HG02623 (cell line): ENCODE results near the gene PDGFD.
"Not testable (repeated sequence)": the region's sequence is repeated elsewhere in the genome, so short reads cannot be mapped to it uniquely, and the experiment has no call there.

Experiments
- ATAC-seq: cut with Tn5 transposase; IDR thresholded peaks from one replicate; pipeline ENCODE4 v1.9.1; 2021; ENCODE audit warnings: moderate library complexity; ENCODE audit not compliant: unreplicated experiment

The PDGFD gene

GRCh38 chr11:104057908-104058307 is 106.0 kb downstream of the PDGFD start:
- no peak for ATAC-seq

DNA sequence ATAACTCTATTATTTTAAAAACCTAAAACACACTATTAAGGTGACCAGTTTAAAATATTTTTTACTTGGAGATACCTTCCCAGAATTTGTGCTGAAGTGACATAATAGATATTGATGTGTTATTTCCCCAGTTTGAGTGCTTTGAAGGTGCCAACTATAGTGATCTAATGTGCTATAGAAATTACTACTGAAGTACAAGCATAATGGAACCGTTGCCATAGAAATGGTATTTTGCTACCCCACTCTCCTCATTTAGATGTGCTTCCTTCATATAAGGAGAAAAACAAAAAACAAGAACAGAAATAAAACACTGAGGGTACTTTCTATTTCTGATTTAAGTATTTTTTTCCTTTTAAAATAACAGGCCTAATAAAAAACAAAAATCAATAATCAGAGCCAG is 108.4 kb downstream of the PDGFD start:
- no peak for ATAC-seq

GRCh38 chr11:104054911-104055529 is 108.9 kb downstream of the PDGFD start:
- ATAC-seq = no peak

DNA sequence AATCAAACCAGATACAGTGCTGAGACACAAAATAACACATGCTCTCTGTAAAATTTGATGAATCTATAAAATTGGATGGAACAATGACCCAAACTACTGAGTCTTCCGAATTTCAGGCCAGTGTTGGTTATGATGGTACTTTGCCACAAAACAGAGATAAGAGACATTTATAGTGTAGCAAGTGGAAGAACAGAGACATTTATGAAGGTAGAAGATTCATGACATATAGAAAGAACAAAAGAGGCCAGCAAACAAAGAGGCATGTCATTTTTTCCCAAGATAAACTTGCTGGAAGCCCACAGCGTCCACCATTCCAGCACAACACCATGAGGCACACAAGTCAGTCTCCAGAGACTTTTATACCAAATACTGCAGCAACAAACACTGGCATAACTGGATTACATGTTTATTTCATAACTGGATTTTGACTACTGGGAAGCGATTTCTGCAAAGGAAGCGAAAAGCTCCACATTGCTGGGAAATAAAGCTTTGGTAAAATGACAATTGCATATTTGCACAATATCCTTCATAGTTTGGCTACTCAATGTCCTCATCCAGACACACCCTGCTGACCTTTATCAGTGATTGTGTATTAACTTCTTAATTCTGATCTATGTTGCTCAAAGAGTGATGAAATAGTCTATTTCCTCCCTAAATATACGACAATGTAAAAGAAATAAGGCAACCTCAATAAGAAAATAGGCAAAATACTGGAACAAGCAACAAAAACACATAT is 110.0 kb downstream of the PDGFD start:
- no peak for ATAC-seq

GRCh38 chr11:104051778-104052177 is 112.2 kb downstream of the PDGFD start:
- no peak for ATAC-seq

DNA sequence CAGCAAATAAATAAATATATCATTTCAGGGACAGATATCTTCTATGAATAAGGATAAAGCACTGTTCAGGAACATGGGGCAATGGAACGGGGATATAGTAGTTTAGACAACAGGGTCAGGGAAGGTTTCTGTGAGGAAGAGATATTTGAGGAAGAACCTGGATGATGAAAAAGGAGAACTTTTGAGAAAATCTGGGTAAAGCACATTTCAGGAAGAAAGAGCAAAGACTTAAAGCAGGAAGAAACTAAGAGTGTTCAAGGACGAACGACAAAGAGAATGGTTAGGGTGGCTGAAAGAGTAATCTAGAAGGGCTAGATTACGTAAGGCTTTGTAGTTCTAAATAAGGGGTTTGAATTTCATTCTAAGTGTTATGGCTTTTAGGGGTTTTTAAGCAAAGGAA is 114.8 kb downstream of the PDGFD start:
- ATAC-seq = no peak

- not testable (repeated sequence) for ATAC-seq
These were observed 117.1 kb downstream of the PDGFD start for GRCh38 chr11:104046858-104047257.

DNA sequence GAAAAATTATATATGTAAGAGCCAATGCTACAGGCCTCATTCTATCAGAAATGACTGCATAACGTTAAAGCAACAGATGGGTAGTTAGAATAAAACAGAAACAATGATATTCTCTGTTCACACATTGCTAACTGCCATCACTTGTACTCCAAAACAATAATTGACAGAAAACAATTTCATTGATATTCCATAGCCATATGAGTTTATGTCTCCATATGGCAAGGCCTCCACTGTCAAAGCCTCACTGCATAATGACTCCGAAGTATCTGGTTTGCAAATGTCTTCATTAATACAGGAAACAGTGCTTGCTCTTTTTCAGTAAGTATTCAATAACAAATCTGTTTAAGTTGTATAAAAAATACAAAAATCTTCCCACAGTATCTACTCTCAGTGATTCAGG is 117.6 kb downstream of the PDGFD start:
- no peak for ATAC-seq

- no peak for ATAC-seq
These were observed 120.2 kb downstream of the PDGFD start for GRCh38 chr11:104043678-104044239.

DNA sequence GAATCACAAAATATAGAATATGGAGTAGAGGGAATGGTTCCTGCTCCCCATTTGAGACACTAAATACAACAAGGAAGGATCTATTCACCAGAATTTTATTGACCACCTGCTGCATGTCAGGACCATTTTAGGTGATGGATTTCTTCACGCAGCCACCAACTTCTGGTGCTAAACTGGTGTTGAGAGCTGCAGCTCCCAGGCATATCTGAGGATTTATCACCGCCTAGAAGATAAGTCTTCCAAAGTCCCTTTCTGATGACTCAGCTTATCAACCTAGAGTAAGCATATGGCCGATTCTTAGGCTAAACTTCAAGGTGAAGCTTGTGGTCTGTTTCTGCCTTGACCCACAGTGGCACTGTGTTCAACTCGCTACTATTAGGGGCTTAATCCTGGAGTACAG is 120.8 kb downstream of the PDGFD start:
- ATAC-seq = no peak

GRCh38 chr11:104041792-104042191 is 122.2 kb downstream of the PDGFD start:
- no peak for ATAC-seq

- no peak for ATAC-seq
These were observed 127.0 kb downstream of the PDGFD start for GRCh38 chr11:104036995-104037394.

- ATAC-seq = no peak
These were observed 127.4 kb downstream of the PDGFD start, which contains the start of gene DDI1 for GRCh38 chr11:104036588-104036987. DDI1 (plus strand) TSS chr11:104036640; CDS start chr11:104036823, 183 bp downstream.

DNA sequence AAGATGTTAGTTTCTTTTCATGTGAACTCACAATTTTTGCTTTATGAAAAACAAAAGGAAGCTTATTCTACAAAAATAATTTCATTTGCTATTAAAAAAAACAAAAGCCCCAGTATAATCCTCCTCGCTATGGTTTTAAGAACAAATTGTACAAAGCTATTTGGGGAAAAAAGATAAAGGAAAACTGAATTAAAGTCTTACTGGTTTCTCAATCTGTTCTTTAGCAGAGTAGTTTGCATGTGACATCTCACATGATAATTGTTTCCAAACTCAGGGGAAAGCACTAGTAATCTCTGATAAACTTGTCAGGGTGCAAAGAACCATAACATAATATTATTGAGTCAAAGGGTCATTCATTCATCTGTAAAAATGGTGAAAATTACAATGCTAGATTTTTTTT is 130.4 kb downstream of the PDGFD start:
- no peak for ATAC-seq

DNA sequence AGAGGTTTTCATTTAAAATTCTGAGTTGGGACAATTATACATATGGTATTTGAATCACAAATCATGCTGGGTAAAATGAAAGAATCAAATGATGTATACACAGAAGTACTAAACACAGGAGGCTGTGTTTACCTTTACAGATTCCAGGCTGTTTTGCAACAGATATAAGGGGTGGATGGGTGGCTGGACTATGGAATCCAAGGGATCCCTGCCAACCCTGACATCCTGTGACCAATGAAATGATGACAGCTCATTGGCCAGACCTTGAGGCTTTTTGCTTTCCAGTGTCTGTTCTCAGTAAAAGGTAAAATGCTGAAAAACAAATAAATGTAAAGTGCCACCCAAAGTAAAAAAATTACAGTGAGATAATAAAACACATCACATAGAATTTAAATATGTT is 130.8 kb downstream of the PDGFD start:
- no peak for ATAC-seq

DNA sequence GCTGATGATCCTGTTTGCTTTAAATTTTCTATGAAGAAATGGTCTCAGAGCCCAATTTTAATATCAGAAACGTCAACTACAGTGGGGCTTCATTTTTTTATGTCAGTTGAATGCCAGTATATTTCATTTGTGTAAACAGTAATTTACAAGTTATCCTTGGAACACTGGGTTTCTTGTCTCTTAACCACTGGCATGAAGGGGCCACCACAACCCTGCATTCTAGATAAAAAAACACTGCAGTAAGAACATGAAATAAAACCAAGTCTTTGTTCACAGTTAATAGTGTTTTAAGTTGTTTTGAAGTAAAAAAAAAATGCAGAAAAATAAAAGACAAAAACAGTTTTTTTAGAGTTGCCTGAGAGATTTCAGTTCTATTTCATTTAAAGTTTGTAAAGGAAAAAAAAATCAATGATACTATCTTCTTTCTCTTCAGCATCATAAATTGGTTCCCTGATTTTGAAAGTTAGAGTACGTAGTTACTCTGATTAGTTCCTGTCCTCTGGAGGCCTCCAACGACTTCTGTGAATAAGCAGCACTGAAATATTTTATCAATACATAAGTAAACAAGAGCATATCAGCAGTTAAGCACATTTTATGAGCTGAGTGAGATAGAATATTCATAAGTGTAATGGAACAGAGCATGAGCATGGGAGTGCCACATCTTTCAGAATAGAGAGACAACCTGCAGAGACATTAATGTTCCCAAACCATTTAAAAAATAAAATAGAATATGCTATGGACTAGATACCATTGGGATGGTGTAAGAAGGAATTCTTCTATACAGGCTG is 135.3 kb downstream of the PDGFD start:
- ATAC-seq = no peak

DNA sequence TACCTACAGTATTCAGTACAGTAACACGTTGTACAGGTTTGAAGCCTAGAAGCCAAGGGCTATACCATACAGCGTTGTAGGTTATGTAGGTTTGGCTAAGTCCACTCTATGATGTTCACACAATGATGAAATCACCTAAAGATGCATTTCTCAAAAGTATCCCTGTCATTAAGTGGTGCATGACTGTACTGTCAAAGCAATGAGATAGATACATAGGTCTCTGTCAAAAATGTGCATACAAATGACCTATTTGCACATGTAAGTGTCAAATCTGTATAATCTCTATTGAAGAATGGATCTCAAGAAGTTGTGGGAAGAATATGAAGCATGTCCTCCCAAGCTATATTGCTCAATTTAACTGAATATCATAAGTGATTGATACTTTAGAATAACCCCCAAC is 139.4 kb downstream of the PDGFD start:
- ATAC-seq = no peak

GRCh38 chr11:104015649-104016415 is 148.1 kb downstream of the PDGFD start:
- peak; percentile 94 for ATAC-seq

DNA sequence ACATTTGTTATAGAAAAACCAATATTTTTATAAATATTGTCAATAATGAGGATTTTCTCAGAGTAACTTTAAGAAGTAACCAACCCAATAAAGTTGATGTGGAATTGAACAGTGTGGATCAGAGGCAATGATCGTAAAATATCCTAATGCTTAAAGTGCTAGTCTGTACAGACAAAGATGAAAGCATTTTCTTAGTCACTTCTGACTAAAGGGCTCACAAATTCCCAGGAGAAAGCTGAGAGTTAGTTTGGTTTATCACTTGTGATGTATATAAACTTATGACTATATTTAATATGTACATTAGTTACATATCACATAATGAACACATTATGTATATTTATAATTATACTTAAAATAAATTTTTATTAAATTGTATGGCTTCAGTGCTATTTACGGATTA is 152.9 kb downstream of the PDGFD start:
- ATAC-seq = no peak

DNA sequence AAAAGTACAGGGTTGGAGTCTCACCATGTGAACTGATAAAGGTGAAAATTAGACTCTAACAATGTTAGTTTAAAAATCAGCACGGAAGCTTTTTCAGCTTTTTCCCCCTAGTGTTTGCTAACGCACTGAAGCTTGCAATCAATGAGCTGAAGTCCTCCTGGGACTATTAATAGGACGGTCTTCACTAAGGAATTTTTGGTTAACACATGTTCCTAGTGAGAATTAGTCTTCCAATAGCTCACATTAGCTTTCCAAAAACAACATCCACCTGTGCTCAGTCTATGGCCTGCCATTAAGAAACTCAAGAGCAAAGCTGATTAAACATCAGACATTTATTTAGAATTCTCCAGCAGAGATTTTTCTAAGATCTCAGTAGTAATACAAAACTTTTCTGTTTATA is 154.2 kb downstream of the PDGFD start:
- ATAC-seq = no peak
